ENCODE measurements around the gene PATL2. TPM values are rescaled to one million over a fixed set of nuclear protein-coding genes. Genes with fewer than 3 reads are reported as not detected.
A peak's percentile ranks its signal among the peaks of the same experiment; 100 is the strongest.

PATL2 gene
- total RNA-seq, 4 donors from 2014 or later, result 3.0 to 40.0 (median 4.4) TPM

GRCh38 chr15:44661576-44661975 lies 49.5 kb downstream of the PATL2 start:
- no peak for TF ChIP-seq CTCF (IDR thresholded peaks at IDR 0.05)
- no peak for TF ChIP-seq POLR2A (IDR thresholded peaks at IDR 0.05)
- TF ChIP-seq EP300 (IDR thresholded peaks at IDR 0.05; ENCODE audit: low read depth), result no peak
- TF ChIP-seq POLR2AphosphoS5 (IDR thresholded peaks at IDR 0.05), result no peak
- in situ Hi-C loops (cut with MboI; ENCODE audit: low pct_ligation_motif_present in 1 of 4, low pct_unique_long_range_greater_than_20kb in 1 of 4, low sequenced_read_pairs in 3 of 4) (loop anchor here (5.0 to 10.0 kb wide), 2 partner anchors 73 to 76 kb away; partner anchors contain the start of gene TRIM69 (in 4 of the 4)), intact Hi-C loops (cut with DNase I; ENCODE audit: low total_unique reads) (no loop called here)
- no peak for DNase-seq
- Histone ChIP-seq H3K27me3 (no peaks in the 10 kb centered on the region), H3K4me3 (peak overlapping the region in 1 of 4 donors; percentile 97), H3K9me3 (no peaks in the 10 kb centered on the region), H3K4me1 (peaks cover 19 to 28% (median 21%) of the 10 kb centered on the region in 4 donors), H3K27ac (peak overlapping the region in 3 of 4 donors; percentile 99 to 100 (median 99)), H3K36me3 (peaks cover 0 to 33% (median 16%) of the 10 kb centered on the region in 4 donors)

- Histone ChIP-seq H3K27ac (no peak overlapping the region), H3K27me3 (no peaks in the 10 kb centered on the region), H3K4me1 (peaks cover 18 to 24% (median 19%) of the 10 kb centered on the region in 4 donors), H3K9me3 (no peaks in the 10 kb centered on the region), H3K4me3 (no peak overlapping the region), H3K36me3 (peaks cover 0 to 55% (median 26%) of the 10 kb centered on the region in 4 donors)
- in situ Hi-C loops (cut with MboI; ENCODE audit: low pct_ligation_motif_present in 1 of 4, low pct_unique_long_range_greater_than_20kb in 1 of 4, low sequenced_read_pairs in 3 of 4), result loop anchor here in 1 of 4 donors (10.0 kb wide), 1 partner anchor 64 kb away; no protein-coding TSS in a partner anchor
- no peak for DNase-seq
- no peak for TF ChIP-seq CTCF (IDR thresholded peaks at IDR 0.05)
- no peak for TF ChIP-seq EP300 (IDR thresholded peaks at IDR 0.05; ENCODE audit: low read depth)
- no peak for TF ChIP-seq POLR2AphosphoS5 (IDR thresholded peaks at IDR 0.05)
- no peak for TF ChIP-seq POLR2A (IDR thresholded peaks at IDR 0.05)
- intact Hi-C loops (cut with DNase I; ENCODE audit: low total_unique reads), result no loop called here
- WGBS, 2 donors (ENCODE audit: low coverage in 1 of 2), result 90 to 97% methylated on average over 3 of the region's 3 CpGs
Measured at GRCh38 chr15:44659056-44659455, 52.1 kb downstream of the PATL2 start.

- intact Hi-C loops (cut with DNase I; ENCODE audit: low total_unique reads), result no loop called here
- H3K4me3 ChIP-seq, result no peak overlapping the region
Measured at GRCh38 chr15:44657378-44657777, 53.7 kb downstream of the PATL2 start.

GRCh38 chr15:44656913-44657312 lies 54.2 kb downstream of the PATL2 start:
- Histone ChIP-seq H3K36me3 (peaks cover 0 to 64% (median 32%) of the 10 kb centered on the region in 4 donors), H3K27ac (no peak overlapping the region), H3K27me3 (no peaks in the 10 kb centered on the region), H3K9me3 (no peaks in the 10 kb centered on the region), H3K4me1 (peaks cover 10 to 11% (median 10%) of the 10 kb centered on the region in 4 donors), H3K4me3 (no peak overlapping the region)
- no peak for DNase-seq
- intact Hi-C loops (cut with DNase I; ENCODE audit: low total_unique reads), result no loop called here
- WGBS, 2 donors (ENCODE audit: low coverage in 1 of 2), result 94% methylated on average over 3 of the region's 3 CpGs
- TF ChIP-seq EP300 (IDR thresholded peaks at IDR 0.05; ENCODE audit: low read depth) (no peak), CTCF (IDR thresholded peaks at IDR 0.05) (no peak), POLR2AphosphoS5 (IDR thresholded peaks at IDR 0.05) (no peak), POLR2A (IDR thresholded peaks at IDR 0.05) (no peak)
- in situ Hi-C loops (cut with MboI; ENCODE audit: low pct_ligation_motif_present in 1 of 4, low pct_unique_long_range_greater_than_20kb in 1 of 4, low sequenced_read_pairs in 3 of 4), result loop anchor here in 1 of 4 donors (10.0 kb wide), 1 partner anchor 62 kb away; no protein-coding TSS in a partner anchor

More at GRCh38 chr15:44657378-44657777, 53.7 kb downstream of the PATL2 start:
- Histone ChIP-seq H3K27ac (no peak overlapping the region), H3K27me3 (no peaks in the 10 kb centered on the region), H3K4me1 (peaks cover 14 to 16% (median 15%) of the 10 kb centered on the region in 4 donors), H3K9me3 (no peaks in the 10 kb centered on the region), H3K36me3 (peaks cover 0 to 60% (median 30%) of the 10 kb centered on the region in 4 donors)
- in situ Hi-C loops (cut with MboI; ENCODE audit: low pct_ligation_motif_present in 1 of 4, low pct_unique_long_range_greater_than_20kb in 1 of 4, low sequenced_read_pairs in 3 of 4), result loop anchor here in 1 of 4 donors (10.0 kb wide), 1 partner anchor 63 kb away; no protein-coding TSS in a partner anchor
- no peak for DNase-seq
- TF ChIP-seq CTCF (IDR thresholded peaks at IDR 0.05) (no peak), POLR2AphosphoS5 (IDR thresholded peaks at IDR 0.05) (no peak), EP300 (IDR thresholded peaks at IDR 0.05; ENCODE audit: low read depth) (no peak), POLR2A (IDR thresholded peaks at IDR 0.05) (no peak)
